ENCODE measurements around the gene RDX.

Gene RDX

DNA sequence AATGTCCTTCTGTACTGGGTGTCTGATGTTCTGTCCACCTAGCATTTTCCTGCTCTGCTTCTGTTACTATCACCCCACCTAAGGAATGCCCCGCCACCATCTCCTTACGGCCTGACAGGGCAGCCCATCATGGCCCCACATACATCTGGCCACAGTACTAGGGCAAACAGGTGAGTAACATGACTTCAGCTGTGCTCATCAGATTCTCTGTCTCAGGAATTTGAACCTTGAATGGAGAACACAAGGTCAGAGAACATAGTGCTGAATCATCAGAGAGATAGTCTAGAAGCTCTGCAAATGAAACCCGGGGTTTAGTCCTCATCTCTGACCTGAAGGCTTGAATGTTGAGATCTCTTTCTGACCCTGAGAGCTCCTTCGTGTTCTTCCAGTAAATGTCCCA, 170.8 kb downstream of the RDX start:
- no peak for DNase-seq
